Inferior parietal cortex (tissue), 1 donor: ENCODE results near the gene DSPP.

ENCODE experiments used
- DNase-seq: peaks from one replicate; pipeline ENCODE4 v3.0.0-alpha.2; 2016; ENCODE audit errors: extremely low spot score

Gene DSPP

GRCh38 chr4:87631668-87632067, 23.3 kb downstream of the DSPP start:
- peak; percentile 54 for DNase-seq

GRCh38 chr4:87632469-87632868, 24.1 kb downstream of the DSPP start:
- DNase-seq: no peak

- DNase-seq: no peak
These were observed 24.9 kb downstream of the DSPP start for GRCh38 chr4:87633243-87633642.

GRCh38 chr4:87644286-87644685, 36.0 kb downstream of the DSPP start:
- DNase-seq: no peak

GRCh38 chr4:87649980-87650379, 41.7 kb downstream of the DSPP start, which contains the start of gene DMP1:
Gene DMP1, plus strand, starts transcription at chr4:87650280. Its CDS starts 6,213 bp downstream, at chr4:87656493.
- DNase-seq: no peak

GRCh38 chr4:87650938-87651337, 42.6 kb downstream of the DSPP start:
- DNase-seq: no peak

GRCh38 chr4:87651941-87652340, 43.6 kb downstream of the DSPP start:
- no peak for DNase-seq

- DNase-seq: no peak
These were observed 46.2 kb downstream of the DSPP start for GRCh38 chr4:87654487-87655044.

- no peak for DNase-seq
These were observed 49.2 kb downstream of the DSPP start for GRCh38 chr4:87657525-87657924.

- no peak for DNase-seq
These were observed 51.1 kb downstream of the DSPP start for GRCh38 chr4:87659247-87659931.

GRCh38 chr4:87662871-87663270, 54.5 kb downstream of the DSPP start:
- DNase-seq: no peak
